SK-N-SH (cell line): Measurements from ENCODE around the gene RBMS3. TPM values are rescaled to one million over a fixed set of nuclear protein-coding genes. Genes with fewer than 3 reads are reported as not detected.

Experiments used
- CTCF ChIA-PET: fragments of 300-600, 350-600 bp; formaldehyde crosslinking; extraction: SDS; loops from one replicate; lab custom pipeline; 2021; lab: Yijun Ruan, JAX
- POLR2A ChIA-PET: fragments of 350-600 bp; sonication (Branson Sonifier 250); formaldehyde crosslinking; extraction: SDS; loops from one replicate; lab custom pipeline; 2020; ENCODE audit warnings: antibody characterized with exemption, inconsistent platforms; lab: Yijun Ruan, JAX
- DNase-seq: peaks from one replicate; pipeline ENCODE4 v3.0.0; 2012
- H2AFZ ChIP-seq: fragments of 200-600 bp; sonication (generic); 2 replicates; pipeline ENCODE4 v1.8.1; 2016; ENCODE audit warnings: antibody characterized with exemption, mild to moderate bottlenecking, low read depth
- H3F3A ChIP-seq: fragments of 200-600 bp; sonication (generic); replicated peaks from 2 replicates; pipeline ENCODE3; 2016; ENCODE audit warnings: antibody characterized with exemption, mild to moderate bottlenecking; ENCODE audit not compliant: insufficient read depth
- H3K27ac ChIP-seq, 2 experiments: fragments of 200-500 bp in 1 of 2; fragments of 200-600 bp in 1 of 2; sonication (Bioruptor generic) in 1 of 2; sonication (generic), shearing (Covaris generic) in 1 of 2; 2 replicates each; pipeline versions ENCODE4 v1.5.1 to v1.6.1; 2014 to 2016; ENCODE audit warnings: low read depth in 2 of 2, inconsistent platforms in 1 of 2, low read length in 1 of 2, mild to moderate bottlenecking in 1 of 2, mixed read lengths in 1 of 2
- H3K27me3 ChIP-seq: fragments of 200-600 bp; sonication (generic), shearing (Covaris generic); 2 replicates; pipeline ENCODE4 v1.6.1; 2016; ENCODE audit warnings: mixed run types; ENCODE audit not compliant: insufficient read depth
- H3K36me3 ChIP-seq, 2 experiments: fragments of 200-500 bp in 1 of 2; fragments of 200-600 bp in 1 of 2; sonication (Bioruptor generic) in 1 of 2; sonication (generic) in 1 of 2; replicated peaks in 1 of 2; 2 replicates each; pipeline versions ENCODE3 to v1.5.1; 2014 to 2016; ENCODE audit warnings: low read length in 1 of 2, mild to moderate bottlenecking in 1 of 2; ENCODE audit not compliant: insufficient read depth in 2 of 2, control insufficient read depth in 1 of 2
- H3K4me1 ChIP-seq, 2 experiments: fragments of 200-500 bp in 1 of 2; fragments of 200-600 bp in 1 of 2; sonication (Bioruptor generic) in 1 of 2; sonication (generic), shearing (Covaris generic) in 1 of 2; 2 replicates each; pipeline versions ENCODE4 v1.5.1 to v1.6.1; 2014 to 2016; ENCODE audit warnings: low read depth in 1 of 2, low read length in 1 of 2, mixed run types in 1 of 2; ENCODE audit not compliant: insufficient read depth in 2 of 2, control insufficient read depth in 1 of 2
- H3K4me2 ChIP-seq: fragments of 200-600 bp; sonication (generic), shearing (Covaris generic); 2 replicates; pipeline ENCODE4 v1.6.1; 2017; ENCODE audit warnings: mixed run types
- H3K4me3 ChIP-seq, 2 experiments: fragments of 200-500 bp in 1 of 2; fragments of 200-600 bp in 1 of 2; sonication (Bioruptor generic) in 1 of 2; sonication (generic), shearing (Covaris generic) in 1 of 2; 2 replicates each; pipeline versions ENCODE4 v1.5.1 to v1.8.1; 2014 to 2016; ENCODE audit warnings: low read depth in 2 of 2, inconsistent platforms in 1 of 2, low read length in 1 of 2, mild to moderate bottlenecking in 1 of 2, mixed read lengths in 1 of 2, moderate library complexity in 1 of 2
- H3K79me2 ChIP-seq: fragments of 200-600 bp; sonication (generic); 2 replicates; pipeline ENCODE4 v1.8.1; 2017; ENCODE audit warnings: mild to moderate bottlenecking; ENCODE audit not compliant: insufficient read depth
- H3K9ac ChIP-seq: fragments of 200-600 bp; sonication (generic); 2 replicates; pipeline ENCODE4 v1.6.1; 2017; ENCODE audit warnings: mixed run types
- H3K9me2 ChIP-seq: fragments of 200-600 bp; sonication (generic); 2 replicates; pipeline ENCODE4 v1.6.1; 2017; ENCODE audit warnings: mixed run types
- H3K9me3 ChIP-seq: fragments of 200-600 bp; sonication (generic); 2 replicates; pipeline ENCODE4 v1.6.1; 2017; ENCODE audit warnings: mixed run types, mild to moderate bottlenecking, moderate library complexity
- H4K20me1 ChIP-seq: fragments of 200-600 bp; sonication (generic); 2 replicates; pipeline ENCODE4 v1.6.1; 2017; ENCODE audit warnings: mild to moderate bottlenecking, mixed run types; ENCODE audit not compliant: insufficient read depth
- CHD2 ChIP-seq: fragments of 150-350 bp; IDR thresholded peaks from 2 replicates; pipeline ENCODE4 v1.6.1; 2018; ENCODE audit warnings: low read length; ENCODE audit not compliant: partially characterized antibody
- ELF1 ChIP-seq: IDR thresholded peaks from 2 replicates; pipeline ENCODE4 v1.4.0; 2012
- EP300 ChIP-seq, 2 experiments: IDR thresholded peaks; 2 replicates each; pipeline versions ENCODE4 v1.4.0 to v1.6.1; 2012; ENCODE audit warnings: borderline replicate concordance in 1 of 2, low read depth in 1 of 2, low read length in 1 of 2
- EZH2phosphoT487 ChIP-seq: fragments of 200-600 bp; sonication (generic); IDR thresholded peaks from 2 replicates; pipeline ENCODE4 v1.6.1; 2017; ENCODE audit warnings: low read depth, mixed run types, mild to moderate bottlenecking, antibody characterized with exemption, moderate library complexity, borderline replicate concordance
- FOXJ3 ChIP-seq: sonication (generic); formaldehyde crosslinking; IDR thresholded peaks from 2 replicates; pipeline ENCODE4 v1.5.1; 2020; ENCODE audit warnings: mild to moderate bottlenecking, missing genetic modification reagents
- GABPA ChIP-seq: IDR thresholded peaks from 2 replicates; pipeline ENCODE4 v1.4.0; 2012; ENCODE audit warnings: low read depth, mild to moderate bottlenecking
- MXI1 ChIP-seq: IDR thresholded peaks from 2 replicates; pipeline ENCODE4 v1.6.1; 2012; ENCODE audit warnings: mild to moderate bottlenecking, low read depth, low read length, improper control_type of control experiment
- NFIC ChIP-seq: IDR thresholded peaks from 2 replicates; pipeline ENCODE4 v1.4.0; 2012; ENCODE audit warnings: borderline replicate concordance
- NRF1 ChIP-seq: IDR thresholded peaks from 2 replicates; pipeline ENCODE4 v1.6.1; 2012; ENCODE audit warnings: low read depth, mild to moderate bottlenecking, low read length
- POLR2AphosphoS5 ChIP-seq: IDR thresholded peaks from 2 replicates; pipeline ENCODE4 v1.6.1; 2012; ENCODE audit warnings: low read depth, low read length
- RAD21 ChIP-seq: IDR thresholded peaks from 2 replicates; pipeline ENCODE4 v1.6.1; 2012; ENCODE audit warnings: mild to moderate bottlenecking, low read length
- RFX5 ChIP-seq: IDR thresholded peaks from 2 replicates; pipeline ENCODE4 v1.6.1; 2012; ENCODE audit warnings: mild to moderate bottlenecking, improper control_type of control experiment, low read length
- SIN3A ChIP-seq: IDR thresholded peaks from 2 replicates; pipeline ENCODE4 v1.6.1; 2012; ENCODE audit warnings: low read depth, mild to moderate bottlenecking, low read length, moderate library complexity, borderline replicate concordance
- SMC3 ChIP-seq: IDR thresholded peaks from 2 replicates; pipeline ENCODE4 v1.6.1; 2012; ENCODE audit warnings: low read depth, low read length, improper control_type of control experiment
- TCF12 ChIP-seq: IDR thresholded peaks from 2 replicates; pipeline ENCODE4 v1.4.0; 2012
- TEAD4 ChIP-seq: IDR thresholded peaks from 2 replicates; pipeline ENCODE4 v1.4.0; 2012; ENCODE audit warnings: mild to moderate bottlenecking, borderline replicate concordance; ENCODE audit not compliant: insufficient read depth
- USF1 ChIP-seq: IDR thresholded peaks from 2 replicates; pipeline ENCODE4 v1.4.0; 2012; ENCODE audit warnings: low read depth, borderline replicate concordance
- WGBS: methylation state at CpG from one replicate; pipeline ENCODE4 v1.1.6; 2017; ENCODE audit warnings: low lambda C conversion rate; 5-methylcytosine and 5-hydroxymethylcytosine counted together
- polyA plus RNA-seq, 3 experiments: library from polyadenylated mRNA; depleted of rRNA; stranded (reverse); fragments of >200 nt; gene quantifications; 2 replicates each; pipeline ENCODE4 v1.2.3, GENCODE V29; 2012
- TF ChIP-seq, protein P1 (sequence below): IDR thresholded peaks from 2 replicates; pipeline ENCODE4 v1.4.0; 2012; ENCODE audit warnings: low read depth

The RBMS3 gene
- polyA plus RNA-seq, 1 of the 3 experiments (the other 2 are of a cell fraction), result 8.2 TPM

GRCh38 chr3:29898171-29898965 lies 617.5 kb downstream of the RBMS3 start:
- Histone ChIP-seq H3K4me2 (no peak overlapping the region), H3K36me3 (peaks cover 33% of the 10 kb centered on the region in 2 experiments), H3K79me2 (no peaks in the 10 kb centered on the region), H3K4me3 (no peak overlapping the region), H3K9me3 (no peaks in the 10 kb centered on the region), H3K9ac (no peak overlapping the region), H4K20me1 (no peaks in the 10 kb centered on the region), H3F3A (no peaks in the 10 kb centered on the region), H2AFZ (no peak overlapping the region), H3K4me1 (no peaks in the 10 kb centered on the region), H3K27me3 (no peaks in the 10 kb centered on the region), H3K9me2 (no peaks in the 10 kb centered on the region), H3K27ac (no peak overlapping the region)
- TF ChIP-seq RFX5 (no peak), TEAD4 (no peak), SMC3 (no peak), EP300 (IDR thresholded peaks at IDR 0.05; ENCODE audit: borderline replicate concordance in 1 of 2, low read depth in 1 of 2, low read length in 1 of 2) (no peak)
- ChIA-PET CTCF (interaction anchor here (1.3 kb wide), 1 partner anchor 35 kb away, joined by 3 read pairs; no protein-coding TSS in a partner anchor), POLR2A (no interaction called here)
- DNase-seq, result no peak
- WGBS, result 84% methylated on average over 7 of the region's 7 CpGs

DNA sequence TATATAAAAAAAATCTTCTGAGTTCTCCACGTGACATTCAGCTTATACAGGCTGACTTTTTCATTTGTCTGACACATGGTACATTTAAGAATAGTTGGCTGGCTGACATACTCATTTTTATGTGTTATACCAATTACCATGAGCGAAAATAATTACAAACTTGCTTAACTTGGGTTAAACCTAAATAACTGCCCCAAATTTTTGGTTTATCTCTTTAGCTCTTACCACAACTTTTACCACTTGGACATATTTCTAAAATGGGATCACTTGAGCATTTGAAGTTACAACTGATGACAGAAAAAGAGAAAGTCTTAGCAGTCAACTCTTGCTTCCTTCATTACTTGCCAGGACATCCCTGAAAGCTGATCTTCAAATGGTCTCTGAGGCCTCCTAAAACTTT lies 618.1 kb downstream of the RBMS3 start:
- ChIA-PET POLR2A (no interaction called here), CTCF (interaction anchor here (1.3 kb wide), 1 partner anchor 36 kb away, joined by 3 read pairs; no protein-coding TSS in a partner anchor)
- H3K9me2 ChIP-seq, result no peaks in the 10 kb centered on the region
- H3K79me2 ChIP-seq, result no peaks in the 10 kb centered on the region
- no peak overlapping the region for H3K9ac ChIP-seq
- H4K20me1 ChIP-seq, result no peaks in the 10 kb centered on the region
- no peaks in the 10 kb centered on the region for H3K9me3 ChIP-seq
- no peak overlapping the region for H3K27ac ChIP-seq
- no peak overlapping the region for H2AFZ ChIP-seq
- no peak for DNase-seq
- H3F3A ChIP-seq, result no peaks in the 10 kb centered on the region
- peaks cover 35 to 38% of the 10 kb centered on the region in 2 experiments for H3K36me3 ChIP-seq
- H3K4me2 ChIP-seq, result no peak overlapping the region
- TF ChIP-seq, protein P1, sequence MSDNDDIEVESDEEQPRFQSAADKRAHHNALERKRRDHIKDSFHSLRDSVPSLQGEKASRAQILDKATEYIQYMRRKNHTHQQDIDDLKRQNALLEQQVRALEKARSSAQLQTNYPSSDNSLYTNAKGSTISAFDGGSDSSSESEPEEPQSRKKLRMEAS, result no peak
- TF ChIP-seq USF1 (no peak), NFIC (no peak), SMC3 (no peak)
- no peaks in the 10 kb centered on the region for H3K4me1 ChIP-seq
- WGBS, result 83% methylated on average over 2 of the region's 2 CpGs
- no peak overlapping the region for H3K4me3 ChIP-seq
- no peaks in the 10 kb centered on the region for H3K27me3 ChIP-seq

GRCh38 chr3:29901097-29901496 lies 620.2 kb downstream of the RBMS3 start:
- no peaks in the 10 kb centered on the region for H4K20me1 ChIP-seq
- H2AFZ ChIP-seq, result no peak overlapping the region
- no peaks in the 10 kb centered on the region for H3F3A ChIP-seq
- H3K4me3 ChIP-seq, result no peak overlapping the region
- H3K9me2 ChIP-seq, result no peaks in the 10 kb centered on the region
- H3K4me2 ChIP-seq, result no peak overlapping the region
- no peaks in the 10 kb centered on the region for H3K4me1 ChIP-seq
- ChIA-PET POLR2A (no interaction called here), CTCF (no interaction called here)
- peaks cover 35 to 37% of the 10 kb centered on the region in 2 experiments for H3K36me3 ChIP-seq
- no peak overlapping the region for H3K27ac ChIP-seq
- 93% methylated on average over 2 of the region's 2 CpGs for whole genome bisulfite sequencing
- H3K27me3 ChIP-seq, result no peaks in the 10 kb centered on the region
- H3K79me2 ChIP-seq, result no peaks in the 10 kb centered on the region
- H3K9me3 ChIP-seq, result no peaks in the 10 kb centered on the region
- no peak for DNase-seq
- H3K9ac ChIP-seq, result no peak overlapping the region
- TF ChIP-seq NFIC (no peak), ELF1 (no peak), EZH2phosphoT487 (no peak), TEAD4 (no peak), SIN3A (no peak), NRF1 (no peak), EP300 (IDR thresholded peaks at IDR 0.05; ENCODE audit: borderline replicate concordance in 1 of 2, low read depth in 1 of 2, low read length in 1 of 2) (no peak), POLR2AphosphoS5 (no peak), FOXJ3 (no peak), TCF12 (no peak), GABPA (no peak), RAD21 (no peak), MXI1 (no peak), USF1 (no peak), CHD2 (no peak)
